Coronary artery (tissue), 2 donors: ENCODE measurements around the gene ARHGDIA.

Experiments used
- DNase-seq: peaks from one replicate; pipeline ENCODE4 v3.0.0-alpha.2; 2017; ENCODE audit warnings: low spot score
- H3K27ac ChIP-seq, 2 donors: fragments of 200-600 bp; sonication (generic); one replicate each; pipeline ENCODE4 v1.5.1; 2016 to 2019
- H3K4me3 ChIP-seq: fragments of 200-600 bp; sonication (generic); 2 replicates; pipeline ENCODE4 v1.5.1; 2016; ENCODE audit warnings: mild to moderate bottlenecking, moderate library complexity
- TF ChIP-seq, protein P1 (sequence below): fragments of 200-600 bp; sonication (generic); IDR thresholded peaks from one replicate; pipeline ENCODE4 v1.5.1; 2019; ENCODE audit warnings: antibody characterized with exemption

Gene ARHGDIA

DNA sequence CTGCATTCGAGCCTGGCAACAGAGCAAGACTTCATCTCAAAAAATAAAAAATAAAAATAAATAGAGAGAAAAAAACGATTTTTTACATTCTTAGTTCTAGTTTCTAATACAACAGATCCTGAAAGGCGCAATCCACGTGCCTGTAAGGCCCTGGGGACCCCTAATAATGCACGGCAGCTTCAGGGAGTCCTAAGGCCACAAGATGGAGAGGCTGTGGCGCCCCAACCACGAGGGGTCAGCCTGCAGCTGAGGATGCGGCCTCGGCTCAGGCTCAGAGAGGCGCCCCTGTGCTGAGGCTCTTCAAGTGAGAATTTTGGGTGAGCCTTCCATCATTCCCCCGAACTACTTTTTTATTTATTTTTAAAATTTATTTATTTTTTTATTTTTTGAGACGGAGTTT lies 21.7 kb downstream of the ARHGDIA start:
- TF ChIP-seq, protein P1, sequence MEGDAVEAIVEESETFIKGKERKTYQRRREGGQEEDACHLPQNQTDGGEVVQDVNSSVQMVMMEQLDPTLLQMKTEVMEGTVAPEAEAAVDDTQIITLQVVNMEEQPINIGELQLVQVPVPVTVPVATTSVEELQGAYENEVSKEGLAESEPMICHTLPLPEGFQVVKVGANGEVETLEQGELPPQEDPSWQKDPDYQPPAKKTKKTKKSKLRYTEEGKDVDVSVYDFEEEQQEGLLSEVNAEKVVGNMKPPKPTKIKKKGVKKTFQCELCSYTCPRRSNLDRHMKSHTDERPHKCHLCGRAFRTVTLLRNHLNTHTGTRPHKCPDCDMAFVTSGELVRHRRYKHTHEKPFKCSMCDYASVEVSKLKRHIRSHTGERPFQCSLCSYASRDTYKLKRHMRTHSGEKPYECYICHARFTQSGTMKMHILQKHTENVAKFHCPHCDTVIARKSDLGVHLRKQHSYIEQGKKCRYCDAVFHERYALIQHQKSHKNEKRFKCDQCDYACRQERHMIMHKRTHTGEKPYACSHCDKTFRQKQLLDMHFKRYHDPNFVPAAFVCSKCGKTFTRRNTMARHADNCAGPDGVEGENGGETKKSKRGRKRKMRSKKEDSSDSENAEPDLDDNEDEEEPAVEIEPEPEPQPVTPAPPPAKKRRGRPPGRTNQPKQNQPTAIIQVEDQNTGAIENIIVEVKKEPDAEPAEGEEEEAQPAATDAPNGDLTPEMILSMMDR = no peak
- no peak for DNase-seq
- Histone ChIP-seq H3K27ac (no peak overlapping the region), H3K4me3 (no peak overlapping the region)

DNA sequence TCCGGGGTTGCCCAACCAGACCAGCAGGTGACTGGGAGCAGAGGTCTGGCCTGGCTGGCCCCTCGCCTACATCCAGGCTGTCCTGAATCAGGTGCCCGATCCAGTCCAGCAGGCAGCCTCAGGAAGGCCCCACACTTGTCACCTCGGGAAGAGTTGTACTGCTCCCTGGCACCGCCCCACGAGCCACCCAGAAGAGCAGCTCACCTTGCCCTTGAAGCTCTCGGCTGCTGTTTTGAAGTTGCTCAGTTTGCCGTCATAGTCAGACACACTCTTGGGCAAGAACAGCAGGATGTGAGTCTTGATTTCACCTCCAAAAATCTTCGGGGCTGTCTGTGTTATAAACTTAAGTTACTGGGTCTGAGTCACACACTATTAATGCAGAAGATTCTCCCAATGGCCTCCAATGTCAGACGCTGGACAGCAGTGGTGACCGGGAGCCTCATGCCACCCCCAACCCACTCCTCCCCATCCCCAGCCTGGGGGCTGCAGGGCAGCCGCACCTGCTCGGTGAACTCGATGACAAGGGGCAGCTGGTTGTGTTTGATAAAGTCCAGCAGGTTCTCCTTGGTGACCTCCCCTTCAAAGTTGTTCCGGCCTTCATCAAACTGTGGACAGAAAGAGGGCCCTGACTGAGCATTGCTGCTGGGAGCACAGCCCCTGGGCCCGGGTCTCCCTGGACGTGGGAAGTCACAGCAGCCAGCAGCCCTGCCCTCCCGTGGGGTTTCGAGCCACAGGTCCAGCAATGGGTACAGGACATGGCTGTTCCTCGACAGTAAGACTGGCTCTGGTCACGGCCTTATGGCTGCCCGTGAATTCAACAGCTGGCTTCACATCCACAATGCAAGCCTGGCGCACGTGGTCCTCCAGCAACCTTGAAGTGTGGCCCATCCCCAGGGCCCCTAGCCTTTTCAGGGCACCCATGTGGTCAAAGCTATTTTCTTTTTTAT lies 24.1 kb downstream of the ARHGDIA start:
- Histone ChIP-seq H3K27ac (no peak overlapping the region), H3K4me3 (no peak overlapping the region)
- TF ChIP-seq, protein P1 = no peak
- no peak for DNase-seq

DNA sequence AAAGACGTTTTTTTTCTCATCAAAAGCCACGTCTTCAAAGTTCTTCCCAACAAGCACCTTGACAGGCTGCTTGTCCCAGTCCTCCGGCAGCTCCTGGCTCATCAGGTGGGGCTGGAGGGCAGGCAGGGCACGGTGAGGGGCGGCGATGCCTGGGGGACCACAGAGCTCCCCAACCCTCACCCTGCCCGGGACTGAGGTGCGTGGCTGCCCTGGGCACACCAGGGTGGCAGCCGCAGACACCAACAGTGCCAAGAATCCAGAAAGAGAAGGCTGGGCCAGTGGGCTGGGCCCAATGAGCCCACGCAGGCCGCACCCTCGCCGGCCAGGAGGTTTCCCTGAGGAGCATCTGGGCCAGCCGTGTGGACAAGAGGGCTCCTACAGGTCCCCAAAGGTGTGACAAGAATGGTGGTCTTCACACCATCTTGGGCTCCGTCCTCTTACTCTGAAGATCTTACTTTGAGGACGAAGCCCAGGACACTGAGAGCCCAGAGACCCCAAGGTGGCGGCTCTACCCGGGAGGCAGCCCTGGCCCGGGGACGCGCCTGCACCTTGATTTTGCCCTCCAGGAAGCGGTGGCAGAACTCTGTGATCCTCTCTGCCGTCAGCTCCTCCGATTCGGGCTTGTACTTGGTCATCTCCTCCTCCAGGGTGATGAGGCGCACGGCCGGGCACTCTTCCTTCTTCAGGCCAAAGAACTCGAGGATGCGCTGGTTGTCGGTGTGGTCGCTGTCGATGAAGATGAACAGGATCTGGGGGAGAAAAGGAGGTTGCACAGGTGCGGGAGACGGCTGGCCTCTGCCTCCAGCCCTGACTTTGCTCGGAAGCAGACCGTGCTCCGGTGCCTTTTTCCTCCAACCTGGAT lies 25.0 kb downstream of the ARHGDIA start:
- DNase-seq = no peak
- Histone ChIP-seq H3K27ac (no peak overlapping the region), H3K4me3 (no peak overlapping the region)
- TF ChIP-seq, protein P1 = no peak

DNA sequence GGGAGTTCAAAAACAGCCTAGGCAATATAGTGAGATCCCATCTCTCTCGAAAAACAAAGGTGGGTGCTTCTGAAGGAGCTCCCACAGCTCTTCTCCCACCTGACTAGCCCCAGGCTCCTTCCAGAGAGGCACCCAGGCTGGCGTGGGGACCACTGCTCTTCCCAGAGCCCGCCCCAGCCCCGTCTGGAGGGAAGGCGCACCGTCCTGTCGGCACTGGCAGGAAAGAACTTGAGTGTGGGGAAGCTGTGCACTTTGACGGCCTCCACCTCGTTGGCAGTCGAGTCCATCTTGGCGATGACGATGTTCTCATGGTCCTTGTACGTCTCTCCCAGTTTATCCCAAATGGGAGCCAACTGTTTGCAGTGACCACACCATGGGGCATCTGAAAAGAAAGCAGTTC lies 25.8 kb downstream of the ARHGDIA start:
- no peak for DNase-seq

DNA sequence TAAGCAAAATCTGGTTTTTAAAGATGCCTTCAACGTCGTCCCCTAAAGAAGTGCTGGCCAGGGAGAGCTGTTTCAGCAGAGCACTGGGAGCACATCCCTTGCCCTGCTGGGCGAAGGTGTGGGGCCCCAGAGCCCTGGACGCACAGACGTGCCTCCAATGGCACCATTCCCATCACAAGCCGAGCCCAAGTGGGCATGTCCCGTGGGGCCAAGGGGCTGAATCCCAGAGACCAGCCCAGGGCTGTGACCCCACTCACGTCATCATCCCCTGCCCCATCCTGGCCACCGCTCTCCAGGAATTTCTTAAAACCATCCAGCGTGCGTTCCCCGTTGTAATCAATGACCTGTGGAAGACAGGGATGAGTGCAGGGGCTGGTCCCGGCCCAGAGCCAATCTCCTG lies 26.2 kb downstream of the ARHGDIA start:
- Histone ChIP-seq H3K4me3 (no peak overlapping the region), H3K27ac (no peak overlapping the region)
- no peak for DNase-seq
- TF ChIP-seq, protein P1 = no peak

More for the DNA sequence above, 25.8 kb downstream of the ARHGDIA start:
- no peak overlapping the region for H3K4me3 ChIP-seq
- H3K27ac ChIP-seq = no peak overlapping the region
- TF ChIP-seq, protein P1 = no peak

DNA sequence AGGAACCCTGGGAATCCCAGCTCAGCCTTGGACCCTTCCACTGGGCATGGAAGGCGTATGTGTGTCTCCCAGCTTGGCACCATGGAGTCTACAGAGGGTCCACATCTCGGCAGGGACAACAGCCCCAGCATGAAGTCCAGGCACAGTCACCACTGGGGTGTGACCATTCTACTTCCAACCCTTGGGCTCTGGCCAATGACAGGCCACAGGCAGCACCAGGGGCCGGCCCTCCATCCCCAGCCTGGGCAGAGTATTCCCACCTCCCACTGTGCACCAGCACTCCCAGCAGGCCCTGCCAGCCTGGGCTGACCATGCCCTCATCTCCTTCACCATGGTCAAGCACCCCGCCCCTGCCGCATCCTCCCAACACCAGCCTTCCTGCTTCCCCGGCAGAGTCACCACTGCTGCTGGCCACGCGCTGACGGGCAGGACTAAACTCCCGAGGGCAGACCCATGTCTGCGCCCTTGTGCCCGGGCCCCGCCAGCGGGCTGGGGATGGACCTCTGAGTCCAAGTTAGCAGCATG lies 26.7 kb downstream of the ARHGDIA start:
- Histone ChIP-seq H3K27ac (no peak overlapping the region), H3K4me3 (no peak overlapping the region)
- TF ChIP-seq, protein P1 = no peak
- no peak for DNase-seq
